SU-DHL-6 (cell line): Measurements from ENCODE around the gene ZMYND8.

Experiments used
- H2AFZ ChIP-seq: fragments of 200-600 bp; sonication (generic); 2 replicates; pipeline ENCODE4 v1.6.1; 2014; ENCODE audit warnings: low read depth, mild to moderate bottlenecking, moderate library complexity, mixed read lengths, antibody characterized with exemption, low read length; ENCODE audit not compliant: severe bottlenecking
- H3F3A ChIP-seq: fragments of 200-600 bp; shearing (Covaris generic); 2 replicates; pipeline ENCODE4 v1.6.0; 2016; ENCODE audit warnings: antibody characterized with exemption, mild to moderate bottlenecking; ENCODE audit not compliant: insufficient read depth
- H3K27ac ChIP-seq: fragments of 200-600 bp; sonication (generic); 2 replicates; pipeline ENCODE4 v1.5.1; 2016; ENCODE audit warnings: low read depth, mild to moderate bottlenecking, low read length, moderate library complexity, mixed read lengths
- H3K27me3 ChIP-seq: fragments of 200-600 bp; sonication (generic), shearing (Covaris generic); 2 replicates; pipeline ENCODE4 v1.6.0; 2014; ENCODE audit warnings: mild to moderate bottlenecking, low read length
- H3K36me3 ChIP-seq: fragments of 200-600 bp; sonication (generic); 2 replicates; pipeline ENCODE4 v1.6.1; 2014; ENCODE audit warnings: mild to moderate bottlenecking, low read length, mixed read lengths
- H3K4me2 ChIP-seq: fragments of 300-600, 200-600 bp; shearing (Covaris generic), sonication (generic); 2 replicates; pipeline ENCODE4 v1.6.0; 2014; ENCODE audit warnings: low read length, low read depth, mild to moderate bottlenecking; ENCODE audit not compliant: poor library complexity, severe bottlenecking
- H3K4me3 ChIP-seq: fragments of 200-600 bp; sonication (generic); 2 replicates; pipeline ENCODE4 v1.5.1; 2014; ENCODE audit warnings: antibody characterized with exemption, low read length, mild to moderate bottlenecking, mixed read lengths; ENCODE audit not compliant: insufficient read depth, poor library complexity, severe bottlenecking
- H3K79me2 ChIP-seq: fragments of 200-600 bp; sonication (generic); 2 replicates; pipeline ENCODE4 v1.6.1; 2014; ENCODE audit warnings: mild to moderate bottlenecking, low read length, moderate library complexity; ENCODE audit not compliant: insufficient read depth
- H3K9ac ChIP-seq: fragments of 200-600 bp; sonication (generic); 2 replicates; pipeline ENCODE4 v1.7.0; 2014; ENCODE audit warnings: mild to moderate bottlenecking, low read length
- H3K9me2 ChIP-seq: fragments of 200-600 bp; sonication (generic); replicated peaks from 2 replicates; pipeline ENCODE4 v1.6.1; 2014; ENCODE audit warnings: low read length; ENCODE audit not compliant: insufficient read depth
- H3K9me3 ChIP-seq: fragments of 200-600 bp; sonication (generic); 2 replicates; pipeline ENCODE4 v1.6.1; 2014; ENCODE audit warnings: low read length, mixed read lengths; ENCODE audit not compliant: insufficient read depth
- H4K20me1 ChIP-seq: fragments of 200-600 bp; sonication (generic); 2 replicates; pipeline ENCODE4 v1.6.1; 2014; ENCODE audit warnings: low read depth, mild to moderate bottlenecking, antibody characterized with exemption, low read length, moderate library complexity, mixed read lengths
- EZH2phosphoT487 ChIP-seq: fragments of 200-600 bp; sonication (generic), shearing (Covaris generic); conservative IDR thresholded peaks from 2 replicates; pipeline ENCODE4 v1.6.1; 2018; ENCODE audit warnings: mild to moderate bottlenecking, antibody characterized with exemption, low read length, moderate library complexity, mixed read lengths
- TF ChIP-seq, protein P1 (sequence below): fragments of 200-600 bp; sonication (generic); IDR thresholded peaks from one replicate; pipeline ENCODE4 v1.5.1; 2017; ENCODE audit warnings: antibody characterized with exemption, mild to moderate bottlenecking, low read length, moderate library complexity; ENCODE audit not compliant: insufficient read depth, poor library complexity, severe bottlenecking

The ZMYND8 gene

DNA sequence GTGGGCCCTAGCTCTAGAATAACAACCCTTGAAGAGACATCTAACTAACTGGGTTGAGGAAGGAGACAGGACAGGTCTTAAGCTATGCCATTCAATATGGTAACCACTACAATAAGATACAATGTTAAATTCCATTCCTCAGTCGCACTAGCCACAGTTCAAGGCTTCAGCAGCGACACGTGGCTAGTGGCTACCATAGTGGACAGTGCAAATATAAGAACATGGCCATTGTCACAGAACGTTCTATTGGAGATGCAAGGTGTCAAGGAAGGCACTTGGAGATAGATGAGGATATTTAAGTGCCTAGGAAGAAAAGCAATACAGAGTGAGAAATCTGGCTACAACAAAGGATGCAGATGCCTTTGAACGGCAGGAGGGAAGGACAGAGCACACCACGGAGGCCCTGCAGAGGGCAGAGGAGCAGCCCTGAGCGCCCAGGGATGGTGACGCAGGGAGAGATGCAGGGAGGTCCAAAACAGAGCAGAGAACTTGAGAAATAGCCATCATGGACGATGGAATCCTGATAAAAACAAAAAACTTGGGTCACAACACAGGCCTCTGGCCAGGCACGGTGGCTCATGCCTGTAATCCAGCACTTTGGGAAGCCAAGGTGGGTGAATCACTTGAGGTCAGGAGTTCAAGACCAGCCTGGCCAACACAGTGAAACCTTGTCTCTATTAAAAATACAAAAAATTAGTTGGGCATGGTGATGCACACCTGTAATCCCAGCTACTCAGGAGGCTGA is 140.7 kb downstream of the ZMYND8 start:
- Histone ChIP-seq H3K27ac (no peak overlapping the region), H3K9me2 (no peaks in the 10 kb centered on the region), H3K36me3 (peaks cover 33% of the 10 kb centered on the region), H3K9me3 (no peaks in the 10 kb centered on the region), H3K4me2 (no peak overlapping the region), H3K9ac (no peak overlapping the region), H3F3A (0 out of 2 replicates have a peak, but pooled peaks cover 4% of the 10 kb centered on the region), H3K79me2 (no peaks in the 10 kb centered on the region), H2AFZ (no peak overlapping the region), H3K27me3 (no peaks in the 10 kb centered on the region), H3K4me3 (no peak overlapping the region), H4K20me1 (no peaks in the 10 kb centered on the region)
- no peak for TF ChIP-seq EZH2phosphoT487
- TF ChIP-seq, protein P1, sequence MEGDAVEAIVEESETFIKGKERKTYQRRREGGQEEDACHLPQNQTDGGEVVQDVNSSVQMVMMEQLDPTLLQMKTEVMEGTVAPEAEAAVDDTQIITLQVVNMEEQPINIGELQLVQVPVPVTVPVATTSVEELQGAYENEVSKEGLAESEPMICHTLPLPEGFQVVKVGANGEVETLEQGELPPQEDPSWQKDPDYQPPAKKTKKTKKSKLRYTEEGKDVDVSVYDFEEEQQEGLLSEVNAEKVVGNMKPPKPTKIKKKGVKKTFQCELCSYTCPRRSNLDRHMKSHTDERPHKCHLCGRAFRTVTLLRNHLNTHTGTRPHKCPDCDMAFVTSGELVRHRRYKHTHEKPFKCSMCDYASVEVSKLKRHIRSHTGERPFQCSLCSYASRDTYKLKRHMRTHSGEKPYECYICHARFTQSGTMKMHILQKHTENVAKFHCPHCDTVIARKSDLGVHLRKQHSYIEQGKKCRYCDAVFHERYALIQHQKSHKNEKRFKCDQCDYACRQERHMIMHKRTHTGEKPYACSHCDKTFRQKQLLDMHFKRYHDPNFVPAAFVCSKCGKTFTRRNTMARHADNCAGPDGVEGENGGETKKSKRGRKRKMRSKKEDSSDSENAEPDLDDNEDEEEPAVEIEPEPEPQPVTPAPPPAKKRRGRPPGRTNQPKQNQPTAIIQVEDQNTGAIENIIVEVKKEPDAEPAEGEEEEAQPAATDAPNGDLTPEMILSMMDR: no peak

DNA sequence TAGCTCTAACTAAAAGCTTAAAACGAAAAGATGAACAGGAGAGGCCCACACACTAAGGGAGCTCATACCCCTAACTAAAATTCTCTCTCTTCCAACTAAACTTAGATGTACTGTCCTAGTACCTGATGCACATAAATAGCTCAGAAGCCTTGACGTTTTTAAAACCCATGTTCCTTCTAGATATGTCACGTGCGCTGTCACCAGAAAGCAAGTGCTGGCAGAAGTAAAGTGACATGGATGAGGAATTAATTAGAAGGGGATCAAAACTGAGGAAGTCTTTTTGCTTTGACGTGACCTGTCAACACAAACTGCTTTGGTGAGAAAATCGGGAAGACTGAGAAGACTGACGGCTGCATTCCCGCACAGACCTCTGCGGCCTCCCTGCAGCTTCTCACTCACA is 142.5 kb downstream of the ZMYND8 start:
- H3K36me3 ChIP-seq: peaks cover 28% of the 10 kb centered on the region; the same call in 1 of the 2 replicates
- TF ChIP-seq, protein P1: no peak
- no peak for TF ChIP-seq EZH2phosphoT487
- no peak overlapping the region for H3K27ac ChIP-seq
- H3K9ac ChIP-seq: no peak overlapping the region
- no peaks in the 10 kb centered on the region for H3K9me2 ChIP-seq
- H3K4me3 ChIP-seq: no peak overlapping the region
- H3K4me2 ChIP-seq: no peak overlapping the region
- no peak overlapping the region for H2AFZ ChIP-seq
- 0 out of 2 replicates have a peak, but pooled peaks cover 4% of the 10 kb centered on the region for H3F3A ChIP-seq
- H3K27me3 ChIP-seq: no peaks in the 10 kb centered on the region
- no peaks in the 10 kb centered on the region for H4K20me1 ChIP-seq
- H3K9me3 ChIP-seq: no peaks in the 10 kb centered on the region
- no peaks in the 10 kb centered on the region for H3K79me2 ChIP-seq

DNA sequence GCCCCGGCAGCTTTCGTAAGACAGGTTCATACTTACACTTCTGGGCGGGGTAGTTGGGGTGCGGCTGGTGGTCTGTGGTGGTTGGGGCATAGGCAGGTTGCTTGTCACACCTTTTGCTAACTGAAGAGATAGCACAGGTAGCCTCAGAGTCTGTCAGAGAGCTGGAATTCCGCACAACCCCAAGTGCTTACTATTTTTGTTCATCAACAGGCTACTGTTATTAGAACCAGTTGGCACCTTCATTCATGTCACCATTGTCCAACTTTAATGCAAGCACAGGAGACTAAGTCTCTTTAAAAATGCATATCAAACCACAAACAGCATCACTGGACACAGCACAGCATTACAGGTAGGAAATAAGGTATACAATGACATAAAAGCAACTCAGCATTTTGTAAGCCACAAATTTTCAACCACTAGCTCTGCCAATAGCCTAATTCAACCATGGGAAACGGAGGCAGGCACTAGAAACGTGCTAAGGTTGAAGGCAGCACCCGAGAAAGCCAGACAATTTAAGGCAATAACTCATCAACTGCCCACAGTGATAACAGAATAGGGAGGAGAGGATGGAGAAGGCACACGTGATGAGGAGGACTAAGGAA is 143.8 kb downstream of the ZMYND8 start:
- H3K4me2 ChIP-seq: no peak overlapping the region
- no peaks in the 10 kb centered on the region for H3K79me2 ChIP-seq
- no peak overlapping the region for H3K27ac ChIP-seq
- no peak overlapping the region for H3K4me3 ChIP-seq
- 0 out of 2 replicates have a peak, but pooled peaks cover 4% of the 10 kb centered on the region for H3F3A ChIP-seq
- no peak overlapping the region for H2AFZ ChIP-seq
- no peaks in the 10 kb centered on the region for H4K20me1 ChIP-seq
- H3K9me2 ChIP-seq: no peaks in the 10 kb centered on the region
- no peaks in the 10 kb centered on the region for H3K27me3 ChIP-seq
- TF ChIP-seq, protein P1: no peak
- TF ChIP-seq EZH2phosphoT487: no peak
- no peaks in the 10 kb centered on the region for H3K9me3 ChIP-seq
- H3K9ac ChIP-seq: no peak overlapping the region
- H3K36me3 ChIP-seq: peaks cover 28% of the 10 kb centered on the region; the same call in 1 of the 2 replicates
